Transverse colon (tissue), 4 donors: ENCODE data around the gene JSRP1. TPM values are rescaled to one million over a fixed set of nuclear protein-coding genes. Genes with fewer than 3 reads are reported as not detected.

Experiments used
- DNase-seq: peaks from one replicate; pipeline ENCODE4 v3.0.0-alpha.2; 2019
- H3K27ac ChIP-seq, 4 donors: fragments of 200-600 bp; sonication (generic); 2 replicates each; pipeline ENCODE4 v1.5.1; 2016 to 2018; ENCODE audit warnings: inconsistent platforms in 4 of 4
- H3K27me3 ChIP-seq: fragments of 200-600 bp; sonication (generic); 2 replicates; pipeline ENCODE4 v1.5.1; 2017; ENCODE audit warnings: inconsistent platforms
- H3K36me3 ChIP-seq, 4 donors: fragments of 200-600 bp; sonication (generic); 2 replicates each; pipeline ENCODE4 v1.5.1; 2017 to 2019; ENCODE audit warnings: inconsistent platforms in 4 of 4
- H3K4me1 ChIP-seq, 4 donors: fragments of 200-600 bp; sonication (generic); 2 replicates each; pipeline ENCODE4 v1.5.1; 2017 to 2020; ENCODE audit warnings: inconsistent platforms in 4 of 4
- H3K4me3 ChIP-seq, 4 donors: fragments of 200-600 bp; sonication (generic); 1 replicate in 1 of 4; 2 replicates in 3 of 4; pipeline versions ENCODE4 v1.5.1 to v1.6.1; 2017 to 2019; ENCODE audit warnings: inconsistent platforms in 4 of 4
- H3K9me3 ChIP-seq, 2 donors: fragments of 200-600 bp; sonication (generic); 2 replicates each; pipeline ENCODE4 v1.5.1; 2017 to 2019; ENCODE audit warnings: inconsistent platforms in 2 of 2
- CTCF ChIP-seq, 5 experiments: fragments of 200-600 bp in 3 of 5; fragments of 450-650 bp in 2 of 5; sonication (generic) in 3 of 5; IDR thresholded peaks; 1 replicate in 2 of 5; 2 replicates in 3 of 5; pipeline ENCODE4 v1.5.1; 2016 to 2017; ENCODE audit warnings: antibody characterized with exemption in 5 of 5, inconsistent platforms in 3 of 5, mild to moderate bottlenecking in 2 of 5, moderate library complexity in 1 of 5
- EP300 ChIP-seq: sonication (generic); formaldehyde crosslinking; IDR thresholded peaks from one replicate; pipeline ENCODE4 v1.6.1; 2017; ENCODE audit warnings: antibody characterized with exemption, low read depth
- POLR2A ChIP-seq: fragments of 450-650 bp; IDR thresholded peaks from one replicate; pipeline ENCODE4 v1.6.1; 2016; ENCODE audit warnings: antibody characterized with exemption, mild to moderate bottlenecking, moderate library complexity
- POLR2AphosphoS5 ChIP-seq, 3 donors: sonication (generic); formaldehyde crosslinking; IDR thresholded peaks; one replicate each; pipeline ENCODE4 v1.6.1; 2016; ENCODE audit warnings: antibody characterized with exemption in 3 of 3
- WGBS, 2 donors: methylation state at CpG; one replicate each; pipeline ENCODE4 v1.1.5; 2018; ENCODE audit warnings: low coverage in 1 of 2; 5-methylcytosine and 5-hydroxymethylcytosine counted together
- in situ Hi-C, 4 donors: fragments of 200-750 bp; cut with MboI; loops; one replicate each; pipeline versions ENCODE4 v1.15.0 to v1.15.1; 2017; ENCODE audit warnings: low sequenced_read_pairs in 3 of 4, low pct_ligation_motif_present in 1 of 4, low pct_unique_long_range_greater_than_20kb in 1 of 4
- intact Hi-C: fragments of 100-400 bp; cut with DNase I; formaldehyde crosslinking; loops from one replicate; pipeline ENCODE4 v1.15.1; 2023; ENCODE audit warnings: low total_unique reads
- total RNA-seq, 4 donors: library from RNA; depleted of rRNA; stranded (reverse); fragments of >200 nt; gene quantifications; one replicate each; pipeline ENCODE4 v1.1.0, GENCODE V29; 2016

Gene JSRP1
- total RNA-seq, 4 donors from 2014 or later, result 5.6 TPM; not detected in 3

GRCh38 chr19:2244486-2244885, 11.7 kb downstream of the JSRP1 start:
- intact Hi-C loops (no loop called here), in situ Hi-C loops (no loop called here)
- H3K36me3 ChIP-seq, result peaks cover 0 to 51% (median 26%) of the 10 kb centered on the region in 4 donors
- H3K4me1 ChIP-seq, result peaks cover 20 to 41% (median 40%) of the 10 kb centered on the region in 4 donors
- H3K4me3 ChIP-seq, result no peak overlapping the region
- no peak overlapping the region for H3K27ac ChIP-seq
- H3K27me3 ChIP-seq, result peaks cover 5% of the 10 kb centered on the region
- no peak for DNase-seq
- 86% methylated on average over 21 of the region's 21 CpGs; no CpG with 5 or more reads in 1 of the 2 donors for WGBS, 2 donors
- no peaks in the 10 kb centered on the region for H3K9me3 ChIP-seq
- TF ChIP-seq POLR2A (no peak), CTCF (IDR thresholded peaks at IDR 0.05) (no peak), POLR2AphosphoS5 (IDR thresholded peaks at IDR 0.05) (no peak), EP300 (no peak)

GRCh38 chr19:2244125-2244411, 12.1 kb downstream of the JSRP1 start:
- Histone ChIP-seq H3K27me3 (peaks cover 1% of the 10 kb centered on the region), H3K4me3 (no peak overlapping the region), H3K27ac (peak overlapping the region in 1 of 4 donors; percentile 44), H3K4me1 (peaks cover 23 to 45% (median 44%) of the 10 kb centered on the region in 4 donors), H3K36me3 (peaks cover 0 to 51% (median 26%) of the 10 kb centered on the region in 4 donors), H3K9me3 (no peaks in the 10 kb centered on the region)
- TF ChIP-seq POLR2A (no peak), CTCF (IDR thresholded peaks at IDR 0.05) (no peak), POLR2AphosphoS5 (IDR thresholded peaks at IDR 0.05) (no peak), EP300 (no peak)
- intact Hi-C loops (no loop called here), in situ Hi-C loops (no loop called here)
- 71% methylated on average over 12 of the region's 12 CpGs; no CpG with 5 or more reads in 1 of the 2 donors for WGBS, 2 donors
- no peak for DNase-seq

- H3K9me3 ChIP-seq, result no peaks in the 10 kb centered on the region
- intact Hi-C loops (no loop called here), in situ Hi-C loops (no loop called here)
- H3K27me3 ChIP-seq, result no peaks in the 10 kb centered on the region
- TF ChIP-seq CTCF (IDR thresholded peaks at IDR 0.05) (no peak), POLR2AphosphoS5 (IDR thresholded peaks at IDR 0.05) (no peak), POLR2A (no peak), EP300 (no peak)
- H3K27ac ChIP-seq, result peak overlapping the region in 1 of 4 donors; percentile 44
- peaks cover 0 to 51% (median 26%) of the 10 kb centered on the region in 4 donors for H3K36me3 ChIP-seq
- no peak overlapping the region for H3K4me3 ChIP-seq
- H3K4me1 ChIP-seq, result peaks cover 29 to 51% (median 50%) of the 10 kb centered on the region in 4 donors
- WGBS, 2 donors, result 65% methylated on average over 30 of the region's 32 CpGs; no CpG with 5 or more reads in 1 of the 2 donors
- DNase-seq, result peak; percentile 44
These were observed 12.7 kb downstream of the JSRP1 start for GRCh38 chr19:2243274-2244124.

GRCh38 chr19:2242816-2243215, 13.4 kb downstream of the JSRP1 start:
- H3K27ac ChIP-seq, result peak overlapping the region in 2 of 4 donors; percentile 5 to 44
- TF ChIP-seq POLR2AphosphoS5 (IDR thresholded peaks at IDR 0.05) (no peak), POLR2A (no peak), CTCF (IDR thresholded peaks at IDR 0.05) (no peak), EP300 (no peak)
- H3K4me1 ChIP-seq, result peaks cover 35 to 58% (median 57%) of the 10 kb centered on the region in 4 donors
- no peak overlapping the region for H3K4me3 ChIP-seq
- in situ Hi-C loops (no loop called here), intact Hi-C loops (no loop called here)
- 84% methylated on average over 8 of the region's 8 CpGs; no CpG with 5 or more reads in 1 of the 2 donors for WGBS, 2 donors
- no peak for DNase-seq
- no peaks in the 10 kb centered on the region for H3K27me3 ChIP-seq
- no peaks in the 10 kb centered on the region for H3K9me3 ChIP-seq
- peaks cover 0 to 48% (median 26%) of the 10 kb centered on the region in 4 donors for H3K36me3 ChIP-seq
